Measurements from ENCODE around the gene VAT1L.

The VAT1L gene

GRCh38 chr16:77834635-77835540, 46.5 kb downstream of the VAT1L start:
- DNase-seq (ENCODE audit: low spot score), result no peak

- DNase-seq (ENCODE audit: low spot score), result no peak
Observed at GRCh38 chr16:77836801-77837200, 48.4 kb downstream of the VAT1L start.

- no peak for DNase-seq (ENCODE audit: low spot score)
Observed at GRCh38 chr16:77838597-77839255, 50.4 kb downstream of the VAT1L start.

- no peak for DNase-seq (ENCODE audit: low spot score)
Observed at GRCh38 chr16:77840093-77840492, 51.7 kb downstream of the VAT1L start.

- DNase-seq (ENCODE audit: low spot score), result no peak
Observed at GRCh38 chr16:77840673-77841501, 52.5 kb downstream of the VAT1L start.

GRCh38 chr16:77841502-77841763, 53.1 kb downstream of the VAT1L start:
- DNase-seq (ENCODE audit: low spot score), result no peak

- DNase-seq (ENCODE audit: low spot score), result no peak
Observed at GRCh38 chr16:77842468-77842867, 54.1 kb downstream of the VAT1L start.

GRCh38 chr16:77843405-77843804, 55.0 kb downstream of the VAT1L start:
- no peak for DNase-seq (ENCODE audit: low spot score)

- DNase-seq (ENCODE audit: low spot score), result no peak
Observed at GRCh38 chr16:77844801-77845200, 56.4 kb downstream of the VAT1L start.

GRCh38 chr16:77849646-77850258, 61.4 kb downstream of the VAT1L start:
- DNase-seq (ENCODE audit: low spot score), result no peak

- no peak for DNase-seq (ENCODE audit: low spot score)
Observed at GRCh38 chr16:77850636-77851333, 62.4 kb downstream of the VAT1L start.

- no peak for DNase-seq (ENCODE audit: low spot score)
Observed at GRCh38 chr16:77853161-77853560, 64.8 kb downstream of the VAT1L start.

GRCh38 chr16:77856438-77857160, 68.2 kb downstream of the VAT1L start:
- DNase-seq (ENCODE audit: low spot score), result no peak

GRCh38 chr16:77858060-77858459, 69.7 kb downstream of the VAT1L start:
- no peak for DNase-seq (ENCODE audit: low spot score)

GRCh38 chr16:77859493-77860232, 71.3 kb downstream of the VAT1L start:
- no peak for DNase-seq (ENCODE audit: low spot score)

- DNase-seq (ENCODE audit: low spot score), result no peak
Observed at GRCh38 chr16:77860953-77861352, 72.6 kb downstream of the VAT1L start.

GRCh38 chr16:77863250-77863649, 74.9 kb downstream of the VAT1L start:
- no peak for DNase-seq (ENCODE audit: low spot score)

GRCh38 chr16:77866752-77867151, 78.4 kb downstream of the VAT1L start:
- DNase-seq (ENCODE audit: low spot score), result no peak

GRCh38 chr16:77868052-77868451, 79.7 kb downstream of the VAT1L start:
- no peak for DNase-seq (ENCODE audit: low spot score)

GRCh38 chr16:77868478-77868877, 80.1 kb downstream of the VAT1L start:
- DNase-seq (ENCODE audit: low spot score), result no peak

All from hematopoietic multipotent progenitor cell treated with erythropoietin and hydrocortisone succinate and interleukin-3 and kit ligand, for 17 days (in vitro differentiated cells).